GM18499 (cell line): Measurements from ENCODE around the gene NRAP.

Experiments used
- ATAC-seq: cut with Tn5 transposase; IDR thresholded peaks from one replicate; pipeline ENCODE4 v1.9.1; 2021; ENCODE audit warnings: moderate number of reproducible peaks; ENCODE audit not compliant: insufficient read depth, unreplicated experiment

The NRAP gene

GRCh38 chr10:113540845-113541548 lies 122.8 kb downstream of the NRAP start:
- ATAC-seq, result no peak

GRCh38 chr10:113539789-113540188 lies 124.1 kb downstream of the NRAP start:
- no peak for ATAC-seq
